HG03520 (cell line): ENCODE data around the gene TRIM49B.
"Not testable (repeated sequence)": the region's sequence is repeated elsewhere in the genome, so short reads cannot be mapped to it uniquely, and the experiment has no call there.

Source experiments
- ATAC-seq: cut with Tn5 transposase; IDR thresholded peaks from one replicate; pipeline ENCODE4 v1.9.1; 2021; ENCODE audit warnings: mild to moderate bottlenecking, moderate library complexity; ENCODE audit not compliant: unreplicated experiment

Gene TRIM49B, protein sequence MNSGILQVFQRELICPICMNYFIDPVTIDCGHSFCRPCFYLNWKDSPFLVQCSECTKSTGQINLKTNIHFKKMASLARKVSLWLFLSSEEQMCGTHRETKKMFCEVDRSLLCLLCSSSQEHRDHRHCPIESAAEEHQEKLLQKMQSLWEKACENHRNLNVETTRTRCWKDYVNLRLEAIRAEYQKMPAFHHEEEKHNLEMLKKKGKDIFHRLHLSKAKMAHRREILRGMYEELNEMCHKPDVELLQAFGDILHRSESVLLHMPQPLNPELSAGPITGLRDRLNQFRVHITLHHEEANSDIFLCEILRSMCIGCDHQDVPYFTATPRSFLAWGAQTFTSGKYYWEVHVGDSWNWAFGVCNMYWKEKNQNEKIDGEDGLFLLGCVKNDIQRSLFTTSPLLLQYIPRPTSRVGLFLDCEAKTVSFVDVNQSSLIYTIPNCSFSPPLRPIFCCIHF

DNA sequence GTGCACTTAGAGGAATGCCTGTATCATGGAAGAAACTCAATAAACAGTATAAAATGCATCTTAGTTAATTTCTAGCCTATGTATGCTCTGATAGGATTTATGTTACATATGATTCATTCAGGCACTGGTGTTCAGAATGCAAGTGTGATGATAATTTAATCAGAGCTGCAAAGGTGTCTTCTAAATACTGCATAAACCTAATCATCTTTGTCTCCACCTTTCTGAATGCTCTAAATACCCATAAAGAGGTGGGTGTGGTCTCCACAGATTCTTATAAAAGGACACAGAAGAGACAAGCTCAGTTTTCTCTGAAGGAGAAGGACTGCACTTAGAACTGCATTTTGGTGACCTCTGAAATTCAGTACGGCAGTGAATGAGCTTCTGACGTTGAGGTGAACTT lies at the start of gene TRIM49B:
TRIM49B (plus strand) TSS at position 301 of the 400 bp plus-strand sequence. CDS start 2,777 bp downstream, outside the sequence.
- ATAC-seq = not testable (repeated sequence)

DNA sequence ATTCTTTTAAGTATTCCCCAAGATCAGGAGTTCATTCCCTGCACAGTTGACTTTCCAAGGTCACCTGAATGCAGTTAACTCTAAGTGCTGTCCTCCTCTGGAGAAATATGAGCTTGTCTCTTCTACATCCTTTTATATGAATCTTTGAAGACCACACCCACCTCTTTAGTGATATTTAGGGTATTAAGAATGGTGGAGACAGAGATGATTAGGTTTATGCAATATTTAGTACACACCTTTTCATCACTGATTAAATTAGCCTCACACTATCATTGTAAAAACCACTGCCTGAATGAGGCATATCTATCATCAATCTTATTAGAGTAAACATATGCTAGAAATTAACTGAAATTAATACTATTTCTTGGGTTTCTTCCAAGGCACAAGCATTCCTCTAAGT lies 44.8 kb upstream of the TRIM49B start, which contains the start of gene TRIM51G:
TRIM51G (minus strand) TSS at position 101 of the 400 bp plus-strand sequence. CDS start 2,190 bp downstream, outside the sequence.
- ATAC-seq = not testable (repeated sequence)

DNA sequence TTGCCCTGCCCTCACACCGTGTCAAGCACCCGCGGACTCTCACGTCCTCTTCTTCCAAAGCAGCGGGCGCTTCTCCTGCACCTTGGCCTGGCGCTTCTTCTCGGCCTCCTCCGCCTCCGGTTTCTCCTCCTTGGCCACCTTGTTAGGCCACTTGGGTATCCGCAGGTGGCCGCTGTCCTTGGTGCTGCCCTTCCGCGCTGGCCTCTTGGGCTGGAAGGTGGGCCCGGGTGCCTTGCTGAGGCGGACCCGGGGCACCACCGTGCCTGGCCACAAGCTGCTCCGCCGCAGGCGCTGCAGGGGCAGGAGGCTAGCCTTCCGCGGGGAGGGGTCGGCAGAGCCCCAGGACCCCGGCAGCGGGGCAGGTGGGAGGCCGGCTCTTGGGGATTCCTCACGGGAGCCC lies 19.6 kb downstream of the TRIM49B start:
- ATAC-seq = not testable (repeated sequence)

DNA sequence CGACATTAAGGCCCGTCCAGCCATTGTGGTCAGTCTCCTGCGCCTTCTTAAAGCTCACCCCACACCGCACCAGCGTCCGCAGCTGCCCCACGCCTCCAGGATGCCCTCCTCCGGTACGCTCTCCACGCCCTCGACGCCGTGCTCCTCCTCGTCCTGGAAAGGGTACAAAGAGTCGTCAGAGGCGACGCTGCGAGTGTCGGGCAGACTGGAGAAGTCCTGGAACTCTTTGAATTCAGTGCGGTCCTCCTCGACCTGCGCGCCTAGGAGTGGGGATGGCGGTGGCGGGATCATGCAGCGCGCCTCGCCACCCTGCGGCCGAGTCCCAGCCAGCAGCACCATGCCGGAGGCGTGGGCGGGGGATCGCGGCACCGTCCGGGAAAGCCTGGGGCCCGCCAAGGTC lies 21.2 kb downstream of the TRIM49B start:
- not testable (repeated sequence) for ATAC-seq

DNA sequence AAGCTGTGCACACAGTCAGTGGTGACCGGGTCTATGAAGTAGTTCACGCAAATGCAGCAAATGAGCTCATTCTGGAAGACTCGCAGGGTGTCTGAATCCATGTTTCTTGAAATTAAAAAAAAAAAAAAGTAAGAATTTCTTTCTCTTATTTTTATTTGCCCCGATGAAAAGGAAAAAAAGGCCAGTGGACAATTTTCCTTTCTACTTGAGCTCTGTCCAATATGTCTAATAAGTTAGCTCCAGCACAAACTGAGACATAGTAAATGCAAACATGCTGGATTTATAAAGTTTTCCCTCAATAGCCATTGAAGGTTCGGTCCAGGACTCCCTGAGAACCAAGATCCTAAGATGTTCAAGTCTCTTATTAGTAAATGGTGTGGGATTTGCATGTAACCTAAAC lies 30.4 kb downstream of the TRIM49B start, which contains the start of gene TRIM64C:
TRIM64C (minus strand) TSS at position 101 of the 400 bp plus-strand sequence; CDS start at position 101, 0 bp downstream.
- ATAC-seq = not testable (repeated sequence)

DNA sequence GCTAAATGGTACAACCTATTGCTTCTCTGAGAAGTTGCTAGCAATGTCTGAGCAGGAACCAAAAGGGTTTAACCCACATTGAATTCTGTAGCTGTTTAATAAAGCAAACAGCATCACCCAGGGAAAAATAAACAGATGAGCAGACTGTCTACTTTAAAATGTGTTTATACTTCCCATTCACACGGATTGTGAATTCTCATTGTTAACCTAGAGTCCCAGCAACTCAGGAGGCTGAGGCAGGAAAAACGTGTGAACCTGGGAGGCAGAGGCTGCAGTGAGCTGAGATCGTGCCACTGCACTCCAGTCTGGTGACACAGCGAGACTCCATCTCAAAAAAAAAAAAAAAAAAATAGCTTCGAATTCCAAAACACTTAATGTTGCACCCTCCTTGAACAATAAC lies 41.3 kb downstream of the TRIM49B start:
- not testable (repeated sequence) for ATAC-seq
